Activated CD8-positive, alpha-beta memory T cell treated with anti-CD3 and anti-CD28 coated beads for 36 hours (primary cell): Measurements from ENCODE around the gene TES. TPM values are rescaled to one million over a fixed set of nuclear protein-coding genes. Genes with fewer than 3 reads are reported as not detected.
"Not testable (repeated sequence)": the region's sequence is repeated elsewhere in the genome, so short reads cannot be mapped to it uniquely, and the experiment has no call there.

Experiments
- CTCF ChIA-PET: fragments of 350-600 bp; sonication (Branson Sonifier 250); formaldehyde crosslinking; loops from one replicate; lab custom pipeline; 2021; ENCODE audit warnings: antibody characterized with exemption; lab: Charles Lee
- POLR2A ChIA-PET: fragments of 350-600 bp; sonication (Branson Sonifier 250); formaldehyde crosslinking; loops from one replicate; lab custom pipeline; 2021; ENCODE audit warnings: antibody characterized with exemption; lab: Charles Lee
- total RNA-seq, 2 experiments: library from RNA; stranded (reverse); gene quantifications; one replicate each; pipeline ENCODE4 v1.2.3, GENCODE V29; 2021

The TES gene
- 10 to 100 TPM; 56.1 to 66.5 TPM for total RNA-seq

GRCh38 chr7:116210345-116211005, at the start of gene TES:
Gene TES (plus strand): TSS chr7:116210539. CDS start chr7:116210708, 169 bp downstream.
- ChIA-PET CTCF (interaction anchor here (1.2 to 3.0 kb wide), 6 partner anchors 9 to 316 kb away, joined by 3 to 13 read pairs (median 4); no protein-coding TSS in a partner anchor), POLR2A (interaction anchor here (0.9 to 1.5 kb wide), 6 partner anchors 9 to 378 kb away, joined by 3 to 4 read pairs (median 3); no protein-coding TSS in a partner anchor)

- ChIA-PET POLR2A (no interaction called here), CTCF (no interaction called here)
Measured at GRCh38 chr7:116161728-116162127, 48.6 kb upstream of the TES start.

- POLR2A ChIA-PET: no interaction called here
- CTCF ChIA-PET: interaction anchor here (1.2 kb wide), 1 partner anchor 73 kb away, joined by 3 read pairs; no protein-coding TSS in a partner anchor
Measured at GRCh38 chr7:116162254-116162653, 48.1 kb upstream of the TES start.

- POLR2A ChIA-PET: no interaction called here
Measured at GRCh38 chr7:116162992-116163391, 47.3 kb upstream of the TES start.

GRCh38 chr7:116164552-116165306, 45.6 kb upstream of the TES start:
- CTCF ChIA-PET: no interaction called here

More at GRCh38 chr7:116162992-116163391, 47.3 kb upstream of the TES start:
- CTCF ChIA-PET: interaction anchor here (1.2 kb wide), 1 partner anchor 73 kb away, joined by 3 read pairs; no protein-coding TSS in a partner anchor

GRCh38 chr7:116165717-116166116, 44.6 kb upstream of the TES start:
- CTCF ChIA-PET: no interaction called here
- POLR2A ChIA-PET: no interaction called here

More at GRCh38 chr7:116164552-116165306, 45.6 kb upstream of the TES start:
- POLR2A ChIA-PET: no interaction called here

- ChIA-PET POLR2A (no interaction called here), CTCF (interaction anchor here (0.7 to 1.5 kb wide), 3 partner anchors 11 to 87 kb away, joined by 3 to 4 read pairs (median 3); no protein-coding TSS in a partner anchor)
Measured at GRCh38 chr7:116166156-116166555, 44.2 kb upstream of the TES start.

- POLR2A ChIA-PET: no interaction called here
Measured at GRCh38 chr7:116167177-116167576, 43.2 kb upstream of the TES start.

GRCh38 chr7:116169060-116169459, 41.3 kb upstream of the TES start:
- CTCF ChIA-PET: interaction anchor here (3.7 kb wide), 1 partner anchor 67 kb away, joined by 11 read pairs; no protein-coding TSS in a partner anchor

More at GRCh38 chr7:116167177-116167576, 43.2 kb upstream of the TES start:
- CTCF ChIA-PET: interaction anchor here (0.6 to 1.5 kb wide), 3 partner anchors 10 to 300 kb away, joined by 3 to 4 read pairs (median 4); no protein-coding TSS in a partner anchor

GRCh38 chr7:116170180-116170579, 40.2 kb upstream of the TES start:
- POLR2A ChIA-PET: no interaction called here
- CTCF ChIA-PET: interaction anchor here (3.7 kb wide), 1 partner anchor 66 kb away, joined by 11 read pairs; no protein-coding TSS in a partner anchor

More at GRCh38 chr7:116169060-116169459, 41.3 kb upstream of the TES start:
- POLR2A ChIA-PET: no interaction called here

- ChIA-PET CTCF (interaction anchor here (1.2 to 3.7 kb wide), 2 partner anchors 65 to 418 kb away, joined by 4 to 11 read pairs; no protein-coding TSS in a partner anchor), POLR2A (no interaction called here)
Measured at GRCh38 chr7:116171094-116171493, 39.2 kb upstream of the TES start.

GRCh38 chr7:116172353-116172752, 38.0 kb upstream of the TES start:
- CTCF ChIA-PET: interaction anchor here (3.7 kb wide), 1 partner anchor 63 kb away, joined by 11 read pairs; no protein-coding TSS in a partner anchor
- POLR2A ChIA-PET: no interaction called here

- ChIA-PET POLR2A (no interaction called here), CTCF (interaction anchor here (1.5 to 3.7 kb wide), 2 partner anchors 63 kb away, joined by 7 to 11 read pairs; no protein-coding TSS in a partner anchor)
Measured at GRCh38 chr7:116173051-116174028, 37.0 kb upstream of the TES start.

GRCh38 chr7:116175095-116175494, 35.2 kb upstream of the TES start:
- CTCF ChIA-PET, POLR2A ChIA-PET: not testable (repeated sequence)

GRCh38 chr7:116176226-116176625, 34.1 kb upstream of the TES start:
- POLR2A ChIA-PET: no interaction called here
- CTCF ChIA-PET: interaction anchor here (1.0 kb wide), 1 partner anchor 10 kb away, joined by 3 read pairs; no protein-coding TSS in a partner anchor

GRCh38 chr7:116177009-116177408, 33.3 kb upstream of the TES start:
- ChIA-PET CTCF (interaction anchor here (1.0 kb wide), 1 partner anchor 10 kb away, joined by 3 read pairs; no protein-coding TSS in a partner anchor), POLR2A (no interaction called here)

GRCh38 chr7:116180302-116180701, 30.0 kb upstream of the TES start:
- POLR2A ChIA-PET: no interaction called here
- CTCF ChIA-PET: interaction anchor here (0.5 to 2.9 kb wide), 10 partner anchors 28 to 425 kb away, joined by 3 to 32 read pairs (median 4); partner anchors contain the start of gene TES

- ChIA-PET CTCF (interaction anchor here (2.9 kb wide), 1 partner anchor 54 kb away, joined by 32 read pairs; no protein-coding TSS in a partner anchor), POLR2A (no interaction called here)
Measured at GRCh38 chr7:116182023-116182422, 28.3 kb upstream of the TES start.
